Muscle layer of duodenum (tissue), 2 donors: Measurements from ENCODE around the gene MYH16.
"Not testable (repeated sequence)": the region's sequence is repeated elsewhere in the genome, so short reads cannot be mapped to it uniquely, and the experiment has no call there.

ENCODE experiments used
- H3K27ac ChIP-seq: one replicate; pipeline ENCODE4 v1.7.0; 2013; ENCODE audit warnings: mild to moderate bottlenecking, low read length
- H3K27me3 ChIP-seq: one replicate; pipeline ENCODE4 v1.7.0; 2013; ENCODE audit warnings: low read depth, mild to moderate bottlenecking, control low read depth, low read length
- H3K36me3 ChIP-seq, 2 donors: one replicate each; pipeline ENCODE4 v1.7.0; 2013; ENCODE audit warnings: low read length in 2 of 2, control low read depth in 1 of 2, mild to moderate bottlenecking in 1 of 2; ENCODE audit not compliant: insufficient read depth in 2 of 2, control insufficient read depth in 1 of 2
- H3K4me1 ChIP-seq, 2 donors: one replicate each; pipeline ENCODE4 v1.7.0; 2013; ENCODE audit warnings: low read length in 2 of 2, mild to moderate bottlenecking in 2 of 2, control low read depth in 1 of 2, moderate library complexity in 1 of 2; ENCODE audit not compliant: insufficient read depth in 2 of 2, control insufficient read depth in 1 of 2
- H3K4me3 ChIP-seq, 2 donors: one replicate each; pipeline ENCODE4 v1.7.0; 2013; ENCODE audit warnings: low read length in 2 of 2, low read depth in 1 of 2, mild to moderate bottlenecking in 1 of 2
- H3K9me3 ChIP-seq, 2 donors: one replicate each; pipeline ENCODE4 v1.7.0; 2013; ENCODE audit warnings: low read length in 2 of 2, control low read depth in 1 of 2, mild to moderate bottlenecking in 1 of 2; ENCODE audit not compliant: control insufficient read depth in 1 of 2
- donor health status: healthy.

The MYH16 gene

DNA sequence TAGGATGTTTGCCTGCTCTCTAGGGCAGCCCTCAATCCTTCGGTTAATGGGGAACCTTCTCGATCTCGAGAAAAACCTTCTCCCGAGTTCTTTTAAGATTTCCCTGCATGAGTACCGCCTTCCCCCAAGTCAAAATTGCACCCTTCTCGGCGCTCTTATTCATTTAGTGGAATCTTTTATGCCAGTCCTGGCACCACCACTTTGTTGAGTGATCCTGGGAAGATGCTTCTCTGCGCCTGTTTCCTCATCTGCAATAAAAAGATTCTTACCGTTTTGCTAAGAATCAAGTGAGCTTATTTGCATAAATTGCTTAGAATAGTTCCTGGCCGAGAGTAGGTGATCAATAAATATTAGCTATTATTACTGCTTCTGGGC, 53.8 kb downstream of the MYH16 start:
- Histone ChIP-seq H3K4me1 (peaks cover 12 to 42% of the 10 kb centered on the region in 2 donors), H3K27ac (peak overlapping the region; percentile 85), H3K9me3 (no peaks in the 10 kb centered on the region), H3K27me3 (no peaks in the 10 kb centered on the region), H3K4me3 (peak overlapping the region; percentile 97 to 99), H3K36me3 (peaks cover 0 to 3% of the 10 kb centered on the region in 2 donors)

DNA sequence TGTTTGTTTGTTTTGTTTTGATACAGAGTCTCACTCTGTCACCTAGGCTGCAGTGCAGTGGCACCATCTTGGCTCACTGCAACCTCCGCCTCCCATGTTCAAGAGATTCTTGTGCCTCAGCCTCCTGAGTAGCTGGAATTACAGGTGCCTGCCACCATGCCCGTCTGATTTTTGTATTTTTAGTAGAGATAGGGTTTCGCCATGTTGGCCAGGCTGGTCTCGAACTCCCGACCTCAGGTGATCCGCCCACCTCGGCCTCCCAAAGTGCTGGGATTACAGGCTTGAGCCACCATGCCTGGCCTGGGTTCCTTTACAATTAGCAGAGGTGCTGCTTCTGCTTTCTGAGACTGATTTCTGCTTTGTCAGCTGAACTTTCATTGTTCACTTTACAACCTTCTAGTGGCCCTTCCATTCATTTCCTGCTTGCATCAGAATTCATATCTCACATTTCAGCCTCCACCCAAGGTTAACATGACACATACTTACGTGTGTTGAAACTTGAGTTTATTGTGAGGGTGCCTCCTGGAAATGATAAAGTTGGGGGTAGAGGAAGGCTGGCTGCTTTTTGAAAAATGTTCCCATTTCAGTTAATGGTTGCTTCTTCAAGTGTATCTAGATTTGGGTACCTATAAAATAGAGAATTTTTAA, 57.8 kb downstream of the MYH16 start:
- H3K27me3 ChIP-seq, H3K4me3 ChIP-seq, H3K9me3 ChIP-seq: not testable (repeated sequence)
- Histone ChIP-seq H3K4me1 (peaks cover 12 to 36% of the 10 kb centered on the region in 2 donors), H3K36me3 (peaks cover 8 to 11% of the 10 kb centered on the region in 2 donors), H3K27ac (peak overlapping the region; percentile 51)

DNA sequence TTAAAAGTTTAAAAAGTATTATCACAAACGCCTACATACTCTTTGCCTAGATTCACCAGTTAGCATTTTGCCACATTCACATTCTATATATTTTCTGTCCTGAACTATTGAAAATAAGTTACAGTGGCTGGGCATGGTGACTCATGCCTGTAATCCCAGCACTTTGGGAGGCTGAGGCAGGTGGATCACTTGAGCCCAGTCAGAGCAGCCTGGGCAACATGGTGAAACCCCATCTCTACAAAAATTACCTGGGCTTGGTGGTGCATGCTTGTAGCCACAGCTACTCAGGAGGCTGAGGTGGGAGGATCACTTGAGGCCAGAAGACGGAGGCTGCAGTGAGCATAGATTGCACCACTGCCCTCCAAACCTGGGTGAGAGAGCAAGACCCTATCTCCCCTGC, 58.4 kb downstream of the MYH16 start:
- Histone ChIP-seq H3K36me3 (peaks cover 8 to 9% of the 10 kb centered on the region in 2 donors), H3K27me3 (no peaks in the 10 kb centered on the region), H3K4me3 (no peak overlapping the region), H3K27ac (peak overlapping the region; percentile 51), H3K4me1 (peaks cover 12 to 36% of the 10 kb centered on the region in 2 donors), H3K9me3 (no peaks in the 10 kb centered on the region)

DNA sequence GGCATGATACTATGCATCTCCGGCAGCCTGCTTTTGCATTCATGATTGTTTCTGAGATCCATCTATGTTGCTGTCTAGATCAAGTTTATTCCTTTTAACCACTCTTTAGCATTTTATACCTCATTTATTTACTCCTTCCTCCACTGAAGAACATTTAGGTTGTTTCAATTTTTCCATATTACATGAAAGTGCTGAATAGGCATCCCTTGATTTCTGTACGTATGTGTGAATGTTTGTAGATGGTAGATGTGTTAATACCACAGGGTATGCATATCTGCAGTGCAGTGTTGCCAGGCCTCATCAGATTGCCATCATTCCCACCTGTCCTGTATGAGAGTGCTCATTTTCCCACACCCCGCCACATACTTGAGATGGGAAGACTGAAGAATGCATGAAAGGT, 67.0 kb downstream of the MYH16 start:
- H3K36me3 ChIP-seq: peaks cover 33 to 60% of the 10 kb centered on the region in 2 donors
- H3K4me1 ChIP-seq: no peaks in the 10 kb centered on the region
- no peak overlapping the region for H3K4me3 ChIP-seq
- no peak overlapping the region for H3K27ac ChIP-seq
- no peaks in the 10 kb centered on the region for H3K27me3 ChIP-seq
- no peaks in the 10 kb centered on the region for H3K9me3 ChIP-seq

DNA sequence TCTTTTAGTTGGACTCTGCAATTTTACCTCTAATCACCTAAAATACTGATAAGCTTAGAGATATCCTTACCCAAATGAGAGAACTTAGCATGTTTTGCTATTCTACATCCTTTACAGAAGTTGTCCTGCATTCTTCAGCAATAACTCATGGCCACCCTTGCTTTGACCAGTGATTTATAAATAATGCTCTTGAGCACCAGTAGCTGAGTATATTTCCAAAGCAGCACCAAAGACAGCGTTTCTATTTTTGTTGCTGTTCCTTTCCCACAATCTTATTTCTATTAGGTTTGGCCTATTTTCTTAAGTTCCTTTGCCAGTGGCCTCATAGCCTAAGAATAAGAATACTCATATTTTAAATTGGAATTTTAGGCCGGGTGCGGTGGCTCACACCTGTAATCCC, 68.0 kb downstream of the MYH16 start:
- Histone ChIP-seq H3K27me3 (no peaks in the 10 kb centered on the region), H3K27ac (no peak overlapping the region), H3K36me3 (peaks cover 40 to 64% of the 10 kb centered on the region in 2 donors), H3K9me3 (no peaks in the 10 kb centered on the region), H3K4me3 (no peak overlapping the region), H3K4me1 (no peaks in the 10 kb centered on the region)

DNA sequence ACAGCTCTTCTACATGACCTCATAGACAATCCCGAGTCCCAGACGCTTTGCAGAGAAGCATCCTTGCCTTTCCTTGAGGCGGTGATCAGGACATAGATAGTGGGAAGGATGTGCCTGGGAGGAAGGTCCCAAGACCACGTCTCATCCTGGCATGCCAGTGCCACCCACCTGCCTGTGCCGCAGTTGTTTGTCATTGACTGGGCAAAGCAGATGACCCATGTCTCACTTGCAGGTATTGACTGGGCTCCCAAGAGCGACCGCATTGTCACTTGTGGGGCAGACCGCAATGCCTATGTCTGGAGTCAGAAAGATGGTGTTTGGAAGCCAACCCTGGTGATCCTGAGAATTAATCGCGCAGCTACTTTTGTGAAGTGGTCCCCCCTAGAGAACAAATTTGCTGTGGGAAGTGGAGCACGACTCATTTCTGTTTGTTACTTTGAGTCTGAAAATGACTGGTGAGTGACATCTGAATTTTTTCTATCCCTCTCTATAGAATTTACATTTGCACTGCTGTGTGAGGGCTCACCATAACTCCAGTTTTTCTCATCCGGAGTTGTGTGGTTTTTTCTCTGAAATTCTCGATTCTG, 71.5 kb downstream of the MYH16 start:
- H3K9me3 ChIP-seq: no peaks in the 10 kb centered on the region
- no peaks in the 10 kb centered on the region for H3K4me1 ChIP-seq
- peaks cover 46 to 55% of the 10 kb centered on the region in 2 donors for H3K36me3 ChIP-seq
- no peaks in the 10 kb centered on the region for H3K27me3 ChIP-seq
- no peak overlapping the region for H3K4me3 ChIP-seq
- H3K27ac ChIP-seq: no peak overlapping the region

DNA sequence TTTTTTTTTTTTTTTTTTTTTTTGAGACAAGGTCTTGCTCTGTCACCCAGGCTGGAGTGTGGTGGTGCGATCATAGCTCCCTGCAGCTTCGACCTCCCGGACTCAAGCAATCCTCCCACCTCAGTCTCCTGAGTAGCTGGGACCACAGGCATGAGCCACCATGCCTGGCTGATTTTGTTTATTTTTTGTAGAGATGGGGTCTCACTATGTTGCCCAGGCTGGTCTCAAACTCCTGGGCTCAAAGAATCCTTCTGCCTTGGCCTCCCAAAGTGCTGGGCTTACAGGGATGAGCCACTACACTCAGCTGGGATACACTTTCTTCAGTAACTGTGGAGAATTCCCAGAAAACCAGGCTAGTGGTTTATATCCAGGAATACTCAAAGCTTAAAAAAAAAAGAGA, 78.0 kb downstream of the MYH16 start:
- not testable (repeated sequence) for H3K4me1 ChIP-seq, H3K4me3 ChIP-seq, H3K27ac ChIP-seq, H3K9me3 ChIP-seq, H3K27me3 ChIP-seq
- peaks cover 36 to 61% of the 10 kb centered on the region in 2 donors for H3K36me3 ChIP-seq

DNA sequence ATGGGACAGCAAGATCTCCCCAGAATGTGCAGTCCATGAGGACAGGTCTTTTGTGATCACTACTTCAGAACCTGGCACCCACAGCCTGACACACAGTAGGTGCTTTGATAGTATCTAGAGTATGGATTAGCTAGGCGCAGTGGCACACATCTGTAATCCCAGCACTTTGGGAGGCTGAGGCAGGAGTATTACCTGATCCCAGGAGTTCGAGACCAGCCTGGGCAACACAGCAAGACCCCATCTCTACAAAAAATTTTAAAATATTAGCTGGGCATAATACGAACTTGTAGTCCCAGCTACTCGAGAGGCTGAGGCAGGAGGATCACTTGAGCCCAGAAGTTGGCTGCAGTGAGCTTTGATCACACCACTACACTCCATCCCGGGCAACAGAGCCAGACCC, 79.6 kb downstream of the MYH16 start:
- Histone ChIP-seq H3K27me3 (no peaks in the 10 kb centered on the region), H3K36me3 (peaks cover 35 to 64% of the 10 kb centered on the region in 2 donors), H3K9me3 (no peaks in the 10 kb centered on the region), H3K4me3 (no peak overlapping the region), H3K27ac (no peak overlapping the region), H3K4me1 (no peaks in the 10 kb centered on the region)

DNA sequence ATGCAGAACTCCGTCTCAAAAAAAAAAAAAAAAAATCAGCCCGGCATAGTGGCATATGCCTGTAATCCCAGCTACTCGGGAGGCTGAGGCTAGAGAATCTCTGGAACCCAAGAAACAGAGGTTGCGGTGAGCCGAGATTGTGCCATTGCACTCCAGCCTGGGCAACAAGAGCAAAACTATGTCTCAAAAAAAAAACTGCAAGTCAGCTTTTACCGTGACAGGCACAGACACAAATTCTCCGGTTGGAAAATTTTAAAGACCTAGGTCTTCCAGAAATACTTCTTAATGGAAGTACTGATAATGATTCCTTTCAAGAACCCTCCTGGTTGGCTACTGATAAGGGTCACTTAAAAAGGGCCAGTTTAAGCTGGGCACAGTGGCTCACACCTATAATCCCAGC, 82.5 kb downstream of the MYH16 start:
- peaks cover 45 to 73% of the 10 kb centered on the region in 2 donors for H3K36me3 ChIP-seq

DNA sequence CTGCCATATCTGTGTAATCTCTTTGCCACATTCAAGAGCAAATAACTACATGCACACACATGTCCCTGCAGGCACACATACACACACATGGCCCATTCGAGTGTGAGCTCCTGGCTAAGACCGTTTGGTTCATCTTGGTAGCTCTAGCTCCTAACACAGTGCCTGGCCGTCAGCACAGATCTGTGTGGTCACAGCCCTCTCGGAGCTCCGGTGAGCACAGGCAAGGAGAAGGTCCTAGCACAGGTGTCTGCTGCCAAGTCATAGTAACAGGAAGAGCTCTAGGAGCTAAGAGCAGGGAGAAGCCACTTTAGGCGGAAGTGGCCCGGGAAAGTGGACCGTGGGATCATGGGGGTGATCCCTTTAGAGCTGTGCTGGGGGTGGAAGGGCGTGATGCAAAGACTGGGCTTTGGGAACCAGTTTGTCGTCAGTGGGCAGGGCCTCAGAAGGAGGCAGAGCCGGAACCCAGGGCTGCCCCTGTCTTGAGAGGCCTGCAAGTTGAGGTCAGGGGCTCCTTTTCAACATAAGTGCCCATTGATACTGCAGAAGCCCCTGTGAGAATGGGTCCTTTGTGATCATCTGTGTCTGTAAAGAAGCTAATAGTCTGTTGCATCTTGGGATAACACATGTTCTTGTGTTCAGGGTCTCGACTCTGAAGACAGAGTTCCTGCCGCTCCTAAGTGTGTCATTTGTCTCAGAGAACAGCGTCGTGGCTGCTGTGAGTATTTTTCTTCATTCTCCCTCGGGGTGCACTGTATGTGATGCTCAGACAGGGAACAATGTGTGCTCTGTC, 85.3 kb downstream of the MYH16 start:
- no peaks in the 10 kb centered on the region for H3K9me3 ChIP-seq
- no peaks in the 10 kb centered on the region for H3K27me3 ChIP-seq
- H3K4me1 ChIP-seq: no peaks in the 10 kb centered on the region
- peaks cover 39 to 72% of the 10 kb centered on the region in 2 donors for H3K36me3 ChIP-seq
- H3K4me3 ChIP-seq: no peak overlapping the region
- H3K27ac ChIP-seq: no peak overlapping the region

More for the DNA sequence above, 82.5 kb downstream of the MYH16 start:
- Histone ChIP-seq H3K9me3 (no peaks in the 10 kb centered on the region), H3K27me3 (no peaks in the 10 kb centered on the region), H3K27ac (no peak overlapping the region), H3K4me1 (no peaks in the 10 kb centered on the region), H3K4me3 (no peak overlapping the region)

DNA sequence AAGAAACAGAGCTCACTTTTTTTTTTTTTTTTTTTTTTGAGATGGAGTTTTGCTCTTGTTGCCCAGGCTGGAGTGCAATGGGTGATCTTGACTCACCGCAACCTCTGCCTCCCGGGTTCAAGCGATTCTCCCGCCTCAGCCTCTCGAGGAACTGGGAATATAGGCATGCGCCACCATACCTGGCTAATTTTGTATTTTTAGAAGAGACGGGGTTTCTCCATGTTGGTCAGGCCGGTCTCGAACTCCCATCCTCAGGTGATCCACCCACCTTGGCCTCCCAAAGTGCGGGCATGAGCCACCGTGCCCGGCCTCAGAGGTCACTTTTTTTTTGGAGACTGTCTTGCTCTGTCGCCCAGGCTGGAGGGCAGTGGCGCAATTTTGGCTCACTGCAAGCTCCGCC, 85.9 kb downstream of the MYH16 start:
- H3K36me3 ChIP-seq: peaks cover 45 to 78% of the 10 kb centered on the region in 2 donors
- not testable (repeated sequence) for H3K9me3 ChIP-seq, H3K27ac ChIP-seq

More for the DNA sequence above, 85.9 kb downstream of the MYH16 start:
- not testable (repeated sequence) for H3K4me3 ChIP-seq, H3K4me1 ChIP-seq, H3K27me3 ChIP-seq
